Activated naive CD8-positive, alpha-beta T cell treated with anti-CD3 and anti-CD28 coated beads, Interleukin-2, amount 50 U/mL, for 24 hours (primary cell): ENCODE measurements around the gene SLC6A16.

Source experiments
- ATAC-seq: fragments of 150-1000 bp; cut with Tn5 transposase; one replicate; pipeline ENCODE4 v1.10.0; 2021
- DNase-seq: peaks from one replicate; pipeline ENCODE4 v3.0.0; 2021
- H3K27ac Mint-ChIP-seq: one replicate; pipeline ENCODE4 v1.8.0; 2021; ENCODE audit warnings: mild to moderate bottlenecking, mixed read lengths
- H3K27me3 Mint-ChIP-seq: one replicate; pipeline ENCODE4 v1.8.0; 2021; ENCODE audit warnings: mixed read lengths
- H3K36me3 Mint-ChIP-seq: one replicate; pipeline ENCODE4 v1.8.0; 2021; ENCODE audit warnings: low read depth, mixed read lengths
- H3K4me1 Mint-ChIP-seq: one replicate; pipeline ENCODE4 v1.8.0; 2021; ENCODE audit warnings: mixed read lengths
- H3K4me3 Mint-ChIP-seq: one replicate; pipeline ENCODE4 v1.8.0; 2021; ENCODE audit warnings: mild to moderate bottlenecking, moderate library complexity, mixed read lengths
- H3K9me3 Mint-ChIP-seq: one replicate; pipeline ENCODE4 v1.8.0; 2021; ENCODE audit warnings: mixed read lengths

Gene SLC6A16

GRCh38 chr19:49356382-49356781 lies 31.4 kb upstream of the SLC6A16 start:
- Mint-ChIP-seq H3K27me3 (peaks cover 37% of the 10 kb centered on the region), H3K4me3 (no peak overlapping the region), H3K9me3 (no peaks in the 10 kb centered on the region)

DNA sequence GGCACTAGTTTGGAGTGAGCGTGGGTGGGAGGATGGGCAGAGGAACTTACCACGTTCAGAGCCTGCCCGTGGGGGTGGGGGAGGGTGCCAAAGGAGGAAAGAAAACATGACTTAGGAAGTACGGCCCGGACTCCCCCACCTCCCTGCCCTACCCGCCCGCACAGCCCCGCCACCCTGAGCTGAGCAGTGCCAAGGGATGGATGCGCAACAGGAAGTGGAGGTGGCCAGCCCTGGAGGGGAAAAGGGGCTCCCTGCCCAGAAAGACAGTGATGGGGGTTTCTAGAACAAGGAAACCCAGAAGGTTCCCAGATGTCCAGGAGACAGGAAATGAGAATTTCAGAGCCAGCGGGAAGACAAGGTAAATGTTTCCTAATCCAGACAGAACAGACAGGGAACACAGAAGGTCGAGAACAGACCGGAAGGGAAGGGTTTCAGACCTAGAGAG lies 30.9 kb upstream of the SLC6A16 start:
- Mint-ChIP-seq H3K36me3 (no peaks in the 10 kb centered on the region), H3K27ac (no peak overlapping the region), H3K4me3 (no peak overlapping the region)

More at GRCh38 chr19:49356382-49356781, 31.4 kb upstream of the SLC6A16 start:
- H3K4me1 Mint-ChIP-seq = peaks cover 23% of the 10 kb centered on the region
- ATAC-seq (no peak), DNase-seq (no peak)
- no peaks in the 10 kb centered on the region for H3K36me3 Mint-ChIP-seq
- no peak overlapping the region for H3K27ac Mint-ChIP-seq

DNA sequence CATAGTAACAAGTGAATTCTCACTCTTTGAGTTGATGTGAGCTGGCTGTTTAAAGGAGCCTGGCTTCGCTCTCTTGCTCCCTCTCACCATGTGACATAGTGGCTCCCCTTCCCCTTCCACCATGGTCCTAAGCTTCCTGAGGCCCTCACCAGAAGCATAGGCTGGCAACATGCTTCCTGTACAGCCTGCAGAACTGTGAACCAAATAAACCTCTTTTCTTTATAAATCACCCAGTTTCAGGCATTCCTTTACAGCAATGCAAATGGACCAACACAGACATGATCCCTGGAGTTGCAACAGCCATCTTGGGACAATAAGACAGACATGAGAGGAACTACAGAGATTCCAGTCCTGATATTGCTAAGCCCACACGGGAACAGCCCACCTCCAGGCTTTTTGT lies 24.6 kb upstream of the SLC6A16 start:
- no peaks in the 10 kb centered on the region for H3K36me3 Mint-ChIP-seq
- peaks cover 6% of the 10 kb centered on the region for H3K4me1 Mint-ChIP-seq

More for the DNA sequence above, 30.9 kb upstream of the SLC6A16 start:
- Mint-ChIP-seq H3K27me3 (peaks cover 34% of the 10 kb centered on the region), H3K4me1 (peaks cover 21% of the 10 kb centered on the region), H3K9me3 (no peaks in the 10 kb centered on the region)
- ATAC-seq (no peak), DNase-seq (no peak)

DNA sequence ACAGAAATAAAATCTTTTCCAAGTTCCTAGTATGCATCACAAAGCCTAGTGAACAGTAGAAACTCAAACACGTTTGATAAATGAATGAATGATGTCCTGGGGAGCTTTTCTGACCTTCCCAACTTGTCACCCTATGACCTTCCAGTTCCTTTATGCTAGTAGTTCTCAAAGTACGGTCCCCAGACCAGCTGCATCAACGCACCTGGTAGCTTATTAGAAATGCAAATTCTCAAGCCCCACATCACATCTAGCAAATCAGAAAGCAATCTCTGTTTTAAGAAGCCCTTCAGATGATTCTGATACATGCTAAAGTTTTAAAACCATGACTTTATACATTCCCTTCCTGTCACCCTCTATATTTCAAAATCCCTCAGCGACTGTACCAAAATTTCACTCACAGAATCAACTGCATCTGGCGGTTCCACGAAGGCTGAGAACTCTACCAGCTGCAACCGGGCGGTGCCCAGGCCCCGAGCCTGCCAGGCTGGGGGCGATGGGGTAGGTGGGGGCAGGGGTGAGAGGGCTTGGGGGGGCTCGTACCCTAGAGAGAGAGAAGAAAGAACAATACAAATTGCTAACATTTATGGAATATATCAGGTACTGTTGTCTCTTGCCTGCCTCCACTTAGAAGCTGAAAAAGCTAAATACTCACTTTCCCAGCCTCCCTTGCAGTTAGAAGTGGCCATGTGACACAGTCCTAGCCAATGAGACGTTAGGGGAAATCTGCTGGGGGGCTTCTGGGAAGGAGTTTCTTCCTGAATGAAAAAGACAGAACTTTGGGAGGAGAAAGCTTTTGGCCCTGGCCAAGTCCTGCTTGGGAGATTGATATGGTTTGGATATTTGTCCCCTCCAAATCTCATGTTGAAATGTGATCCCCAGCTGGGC lies 23.6 kb upstream of the SLC6A16 start:
- no peak for ATAC-seq
- Mint-ChIP-seq H3K4me3 (no peak overlapping the region), H3K27ac (no peak overlapping the region), H3K36me3 (no peaks in the 10 kb centered on the region), H3K9me3 (no peaks in the 10 kb centered on the region), H3K27me3 (no peaks in the 10 kb centered on the region), H3K4me1 (peaks cover 8% of the 10 kb centered on the region)
- no peak for DNase-seq

More for the DNA sequence above, 24.6 kb upstream of the SLC6A16 start:
- DNase-seq (no peak), ATAC-seq (no peak)
- H3K9me3 Mint-ChIP-seq = no peaks in the 10 kb centered on the region
- no peak overlapping the region for H3K4me3 Mint-ChIP-seq
- no peak overlapping the region for H3K27ac Mint-ChIP-seq
- H3K27me3 Mint-ChIP-seq = no peaks in the 10 kb centered on the region

- no peak overlapping the region for H3K27ac Mint-ChIP-seq
These were observed 22.8 kb upstream of the SLC6A16 start for GRCh38 chr19:49347835-49348234.

GRCh38 chr19:49347191-49347590 lies 22.2 kb upstream of the SLC6A16 start:
- no peaks in the 10 kb centered on the region for H3K27me3 Mint-ChIP-seq
- DNase-seq (no peak), ATAC-seq (peak; percentile 22)
- no peak overlapping the region for H3K27ac Mint-ChIP-seq
- peaks cover 2% of the 10 kb centered on the region for H3K36me3 Mint-ChIP-seq
- no peaks in the 10 kb centered on the region for H3K9me3 Mint-ChIP-seq
- peaks cover 15% of the 10 kb centered on the region for H3K4me1 Mint-ChIP-seq
- no peak overlapping the region for H3K4me3 Mint-ChIP-seq

More at GRCh38 chr19:49347835-49348234, 22.8 kb upstream of the SLC6A16 start:
- DNase-seq (no peak), ATAC-seq (peak; percentile 66)
- no peaks in the 10 kb centered on the region for H3K9me3 Mint-ChIP-seq
- H3K4me1 Mint-ChIP-seq = peaks cover 12% of the 10 kb centered on the region
- H3K36me3 Mint-ChIP-seq = peaks cover under 1% of the 10 kb centered on the region
- no peak overlapping the region for H3K4me3 Mint-ChIP-seq
- no peaks in the 10 kb centered on the region for H3K27me3 Mint-ChIP-seq

GRCh38 chr19:49344505-49345423 lies 19.8 kb upstream of the SLC6A16 start:
- no peak for DNase-seq
- ATAC-seq = no peak
- Mint-ChIP-seq H3K4me3 (no peak overlapping the region), H3K27ac (no peak overlapping the region), H3K27me3 (no peaks in the 10 kb centered on the region), H3K9me3 (no peaks in the 10 kb centered on the region), H3K36me3 (peaks cover 9% of the 10 kb centered on the region), H3K4me1 (peaks cover 22% of the 10 kb centered on the region)

- Mint-ChIP-seq H3K36me3 (peaks cover 20% of the 10 kb centered on the region), H3K27ac (peak overlapping the region; percentile 17), H3K4me3 (no peak overlapping the region), H3K4me1 (peaks cover 32% of the 10 kb centered on the region), H3K27me3 (no peaks in the 10 kb centered on the region), H3K9me3 (no peaks in the 10 kb centered on the region)
- DNase-seq = no peak
- ATAC-seq = no peak
These were observed 18.1 kb upstream of the SLC6A16 start for GRCh38 chr19:49343123-49343522.

- peaks cover 39% of the 10 kb centered on the region for H3K4me1 Mint-ChIP-seq
- peaks cover 26% of the 10 kb centered on the region for H3K36me3 Mint-ChIP-seq
- no peak for DNase-seq
- no peaks in the 10 kb centered on the region for H3K9me3 Mint-ChIP-seq
- ATAC-seq = no peak
- H3K27me3 Mint-ChIP-seq = no peaks in the 10 kb centered on the region
- no peak overlapping the region for H3K4me3 Mint-ChIP-seq
- H3K27ac Mint-ChIP-seq = no peak overlapping the region
These were observed 17.3 kb upstream of the SLC6A16 start for GRCh38 chr19:49342291-49342721.

DNA sequence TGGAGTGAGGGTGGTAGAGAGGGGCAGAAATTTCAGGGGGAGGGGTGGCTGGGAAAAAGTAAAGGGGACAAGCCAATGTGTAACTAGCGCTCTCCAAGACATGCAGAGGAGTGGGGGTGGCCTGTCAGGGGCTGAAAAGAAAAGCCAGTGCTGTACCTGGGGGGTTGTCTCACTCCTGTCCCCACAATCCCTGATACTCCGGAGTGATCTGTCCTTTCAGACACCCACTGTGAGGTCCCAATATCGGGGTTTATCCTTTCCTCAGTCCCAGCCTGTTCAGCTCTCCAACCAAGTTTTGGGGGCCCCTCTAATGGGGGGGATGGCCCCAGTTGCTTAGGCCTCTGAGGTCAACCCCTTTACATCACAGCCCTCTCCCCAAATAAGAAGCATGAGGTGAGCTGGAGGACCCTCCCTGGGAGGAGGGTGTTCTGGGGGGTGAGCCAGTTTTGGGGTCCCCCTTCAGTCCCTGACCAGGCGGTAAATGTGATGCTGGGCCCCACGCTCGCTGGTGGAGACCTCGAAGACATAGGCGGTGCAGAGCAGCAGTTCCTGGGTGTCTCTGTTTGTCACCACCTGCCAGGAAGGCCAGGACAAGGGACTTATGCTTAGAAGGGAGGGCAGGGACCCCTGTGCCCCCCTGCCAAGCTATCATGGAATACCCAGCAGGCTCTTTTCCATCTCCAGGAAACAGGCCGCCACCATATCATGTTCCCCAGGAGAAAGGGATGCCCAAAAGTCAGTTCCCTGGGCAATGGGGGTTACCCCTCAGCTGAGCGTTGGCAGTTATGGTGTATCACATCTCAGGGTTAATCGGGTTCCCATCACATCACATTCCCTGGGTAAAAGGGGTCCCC lies 16.1 kb upstream of the SLC6A16 start:
- ATAC-seq = no peak
- peaks cover 32% of the 10 kb centered on the region for H3K36me3 Mint-ChIP-seq
- DNase-seq = no peak
- no peaks in the 10 kb centered on the region for H3K9me3 Mint-ChIP-seq
- H3K27ac Mint-ChIP-seq = peak overlapping the region; percentile 70
- peaks cover 49% of the 10 kb centered on the region for H3K4me1 Mint-ChIP-seq
- no peaks in the 10 kb centered on the region for H3K27me3 Mint-ChIP-seq
- H3K4me3 Mint-ChIP-seq = no peak overlapping the region

GRCh38 chr19:49340069-49340864 lies 15.3 kb upstream of the SLC6A16 start:
- peaks cover 32% of the 10 kb centered on the region for H3K36me3 Mint-ChIP-seq
- DNase-seq (peak; percentile 61), ATAC-seq (no peak)
- H3K9me3 Mint-ChIP-seq = no peaks in the 10 kb centered on the region
- H3K4me3 Mint-ChIP-seq = peak overlapping the region; percentile 15
- H3K27me3 Mint-ChIP-seq = no peaks in the 10 kb centered on the region
- peak overlapping the region; percentile 70 for H3K27ac Mint-ChIP-seq
- peaks cover 51% of the 10 kb centered on the region for H3K4me1 Mint-ChIP-seq

- ATAC-seq (no peak), DNase-seq (no peak)
- peaks cover 32% of the 10 kb centered on the region for H3K36me3 Mint-ChIP-seq
- H3K9me3 Mint-ChIP-seq = no peaks in the 10 kb centered on the region
- H3K27me3 Mint-ChIP-seq = no peaks in the 10 kb centered on the region
- H3K27ac Mint-ChIP-seq = no peak overlapping the region
- peaks cover 49% of the 10 kb centered on the region for H3K4me1 Mint-ChIP-seq
- no peak overlapping the region for H3K4me3 Mint-ChIP-seq
These were observed 14.5 kb upstream of the SLC6A16 start for GRCh38 chr19:49339301-49340068.
